ENCODE measurements around the gene TMEM219. TPM values are rescaled to one million over a fixed set of nuclear protein-coding genes. Genes with fewer than 3 reads are reported as not detected.

The TMEM219 gene
- total RNA-seq, 1 donor from 2014 or later, result 89.4 TPM

GRCh38 chr16:29920288-29921033 lies 41.4 kb upstream of the TMEM219 start:
- no peak overlapping the region for H3K4me3 Mint-ChIP-seq (ENCODE audit: low read depth)

GRCh38 chr16:29921034-29921385 lies 40.9 kb upstream of the TMEM219 start:
- H3K36me3 Mint-ChIP-seq (ENCODE audit: insufficient read depth), result peaks cover 8% of the 10 kb centered on the region

More at GRCh38 chr16:29920288-29921033, 41.4 kb upstream of the TMEM219 start:
- DNase-seq (ENCODE audit: low spot score, unreplicated experiment), result no peak
- H3K9me3 Mint-ChIP-seq (ENCODE audit: low read depth), result no peaks in the 10 kb centered on the region
- H3K36me3 Mint-ChIP-seq (ENCODE audit: insufficient read depth), result peaks cover 12% of the 10 kb centered on the region
- no peak overlapping the region for H3K27ac Mint-ChIP-seq
- TF ChIP-seq CTCF (IDR thresholded peaks at IDR 0.05; ENCODE audit: unreplicated experiment), result no peak
- H3K27me3 Mint-ChIP-seq, result no peaks in the 10 kb centered on the region
- peaks cover 12% of the 10 kb centered on the region for H3K4me1 Mint-ChIP-seq (ENCODE audit: low read depth)

GRCh38 chr16:29922326-29922725 lies 39.6 kb upstream of the TMEM219 start:
- Mint-ChIP-seq H3K4me3 (ENCODE audit: low read depth) (no peak overlapping the region), H3K36me3 (ENCODE audit: insufficient read depth) (peaks cover 3% of the 10 kb centered on the region), H3K27ac (no peak overlapping the region), H3K27me3 (no peaks in the 10 kb centered on the region), H3K9me3 (ENCODE audit: low read depth) (no peaks in the 10 kb centered on the region), H3K4me1 (ENCODE audit: low read depth) (peaks cover 20% of the 10 kb centered on the region)
- TF ChIP-seq CTCF (IDR thresholded peaks at IDR 0.05; ENCODE audit: unreplicated experiment), result no peak
- no peak for DNase-seq (ENCODE audit: low spot score, unreplicated experiment)

More at GRCh38 chr16:29921034-29921385, 40.9 kb upstream of the TMEM219 start:
- no peak for TF ChIP-seq CTCF (IDR thresholded peaks at IDR 0.05; ENCODE audit: unreplicated experiment)
- Mint-ChIP-seq H3K4me3 (ENCODE audit: low read depth) (no peak overlapping the region), H3K4me1 (ENCODE audit: low read depth) (peaks cover 8% of the 10 kb centered on the region), H3K9me3 (ENCODE audit: low read depth) (no peaks in the 10 kb centered on the region), H3K27me3 (no peaks in the 10 kb centered on the region), H3K27ac (no peak overlapping the region)
- no peak for DNase-seq (ENCODE audit: low spot score, unreplicated experiment)

- H3K27ac Mint-ChIP-seq, result no peak overlapping the region
- peaks cover 26% of the 10 kb centered on the region for H3K4me1 Mint-ChIP-seq (ENCODE audit: low read depth)
- no peak overlapping the region for H3K4me3 Mint-ChIP-seq (ENCODE audit: low read depth)
Observed at GRCh38 chr16:29922986-29923501, 38.8 kb upstream of the TMEM219 start.

More at GRCh38 chr16:29922986-29923501, 38.8 kb upstream of the TMEM219 start:
- DNase-seq (ENCODE audit: low spot score, unreplicated experiment), result no peak
- H3K27me3 Mint-ChIP-seq, result no peaks in the 10 kb centered on the region
- no peaks in the 10 kb centered on the region for H3K9me3 Mint-ChIP-seq (ENCODE audit: low read depth)
- no peak for TF ChIP-seq CTCF (IDR thresholded peaks at IDR 0.05; ENCODE audit: unreplicated experiment)
- peaks cover 1% of the 10 kb centered on the region for H3K36me3 Mint-ChIP-seq (ENCODE audit: insufficient read depth)

Measured in progenitor cell of endocrine pancreas (in vitro differentiated cells).